Measurements from ENCODE around the gene CDKL2. TPM values are rescaled to one million over a fixed set of nuclear protein-coding genes. Genes with fewer than 3 reads are reported as not detected.
A peak's percentile ranks its signal among the peaks of the same experiment; 100 is the strongest.
"Not testable (repeated sequence)": the region's sequence is repeated elsewhere in the genome, so short reads cannot be mapped to it uniquely, and the experiment has no call there.

CDKL2 gene
- total and polyA plus RNA-seq, 2 donors from 2014 or later = 3.2 to 15.9 TPM

GRCh38 chr4:75547647-75548387, 82.5 kb downstream of the CDKL2 start:
- Histone ChIP-seq H3K36me3 (ENCODE audit: control insufficient read depth in 2 of 3, insufficient read depth in 3 of 3, low read length in 3 of 3) (peaks cover 0 to 5% (median 2%) of the 10 kb centered on the region in 3 donors), H3K27ac (ENCODE audit: low read depth in 2 of 2, low read length in 2 of 2) (no peak overlapping the region), H3K4me3 (ENCODE audit: low read length in 3 of 3) (no peak overlapping the region), H3K27me3 (ENCODE audit: control insufficient read depth, insufficient read depth, low read length) (no peaks in the 10 kb centered on the region), H3K9ac (ENCODE audit: low read length in 3 of 3) (no peak overlapping the region), H3K9me3 (ENCODE audit: control insufficient read depth in 2 of 3, insufficient read depth in 1 of 3, low read length in 3 of 3) (no peaks in the 10 kb centered on the region), H3K4me1 (ENCODE audit: control insufficient read depth in 2 of 3, insufficient read depth in 2 of 3, low read depth in 1 of 3, low read length in 3 of 3) (no peaks in the 10 kb centered on the region)
- intact Hi-C loops (cut with DNase I) = no loop called here
- DNase-seq (peak in 4 of 5 donors; percentile 5 to 76 (median 45)), FAIRE-seq (no peak)
- TF ChIP-seq CTCF (IDR thresholded peaks at IDR 0.05; ENCODE audit: borderline replicate concordance, extremely low read depth, insufficient read depth) = no peak

GRCh38 chr4:75545526-75545925, 84.8 kb downstream of the CDKL2 start:
- Histone ChIP-seq H3K27me3 (ENCODE audit: control insufficient read depth, insufficient read depth, low read length) (no peaks in the 10 kb centered on the region), H3K4me3 (ENCODE audit: low read length in 3 of 3) (no peak overlapping the region), H3K27ac (ENCODE audit: low read depth in 2 of 2, low read length in 2 of 2) (no peak overlapping the region), H3K4me1 (ENCODE audit: control insufficient read depth in 2 of 3, insufficient read depth in 2 of 3, low read depth in 1 of 3, low read length in 3 of 3) (no peaks in the 10 kb centered on the region), H3K9me3 (ENCODE audit: control insufficient read depth in 2 of 3, insufficient read depth in 1 of 3, low read length in 3 of 3) (no peaks in the 10 kb centered on the region), H3K36me3 (ENCODE audit: control insufficient read depth in 2 of 3, insufficient read depth in 3 of 3, low read length in 3 of 3) (peaks cover 0 to 5% (median 2%) of the 10 kb centered on the region in 3 donors), H3K9ac (ENCODE audit: low read length in 3 of 3) (no peak overlapping the region)
- intact Hi-C loops (cut with DNase I) = no loop called here
- no peak for FAIRE-seq
- TF ChIP-seq CTCF (IDR thresholded peaks at IDR 0.05; ENCODE audit: borderline replicate concordance, extremely low read depth, insufficient read depth) = no peak
- DNase-seq = no peak

GRCh38 chr4:75544870-75545269, 85.5 kb downstream of the CDKL2 start:
- H3K4me3 ChIP-seq (ENCODE audit: low read length in 3 of 3) = no peak overlapping the region
- no peak for TF ChIP-seq CTCF (IDR thresholded peaks at IDR 0.05; ENCODE audit: borderline replicate concordance, extremely low read depth, insufficient read depth)
- intact Hi-C loops (cut with DNase I) = no loop called here
- H3K9me3 ChIP-seq (ENCODE audit: control insufficient read depth in 2 of 3, insufficient read depth in 1 of 3, low read length in 3 of 3) = no peaks in the 10 kb centered on the region
- H3K9ac ChIP-seq (ENCODE audit: low read length in 3 of 3) = no peak overlapping the region
- H3K36me3 ChIP-seq (ENCODE audit: control insufficient read depth in 2 of 3, insufficient read depth in 3 of 3, low read length in 3 of 3) = peaks cover 0 to 5% (median 2%) of the 10 kb centered on the region in 3 donors
- DNase-seq = no peak
- H3K27me3 ChIP-seq (ENCODE audit: control insufficient read depth, insufficient read depth, low read length) = no peaks in the 10 kb centered on the region
- FAIRE-seq = no peak
- no peak overlapping the region for H3K27ac ChIP-seq (ENCODE audit: low read depth in 2 of 2, low read length in 2 of 2)
- no peaks in the 10 kb centered on the region for H3K4me1 ChIP-seq (ENCODE audit: control insufficient read depth in 2 of 3, insufficient read depth in 2 of 3, low read depth in 1 of 3, low read length in 3 of 3)

- intact Hi-C loops (cut with DNase I); H3K36me3 ChIP-seq (ENCODE audit: control insufficient read depth in 2 of 3, insufficient read depth in 3 of 3, low read length in 3 of 3); H3K27me3 ChIP-seq (ENCODE audit: control insufficient read depth, insufficient read depth, low read length); FAIRE-seq; H3K4me3 ChIP-seq (ENCODE audit: low read length in 3 of 3); H3K27ac ChIP-seq (ENCODE audit: low read depth in 2 of 2, low read length in 2 of 2); H3K4me1 ChIP-seq (ENCODE audit: control insufficient read depth in 2 of 3, insufficient read depth in 2 of 3, low read depth in 1 of 3, low read length in 3 of 3); H3K9me3 ChIP-seq (ENCODE audit: control insufficient read depth in 2 of 3, insufficient read depth in 1 of 3, low read length in 3 of 3); DNase-seq; H3K9ac ChIP-seq (ENCODE audit: low read length in 3 of 3): not testable (repeated sequence)
Measured at GRCh38 chr4:75544220-75544619, 86.1 kb downstream of the CDKL2 start.
